T-cell (primary cell): ENCODE measurements around the gene MRPL3. TPM values are rescaled to one million over a fixed set of nuclear protein-coding genes. Genes with fewer than 3 reads are reported as not detected.
A peak's percentile ranks its signal among the peaks of the same experiment; 100 is the strongest.
"Not testable (repeated sequence)": the region's sequence is repeated elsewhere in the genome, so short reads cannot be mapped to it uniquely, and the experiment has no call there.

Source experiments
- ATAC-seq, 4 experiments: fragments of 200-7000 bp in 3 of 4; fragments of 150-1000 bp in 1 of 4; cut with Tn5 transposase; replicated peaks in 1 of 4; 1 replicate in 3 of 4; 2 replicates in 1 of 4; pipeline ENCODE4 v1.10.0; 2021; ENCODE audit warnings: moderate library complexity in 3 of 4, mild to moderate bottlenecking in 2 of 4, moderate number of reproducible peaks in 1 of 4
- CTCF ChIA-PET, 2 donors: fragments of 300-600 bp; sonication (Branson Sonifier 250); formaldehyde crosslinking; loops; one replicate each; lab custom pipeline; 2022; ENCODE audit warnings: antibody characterized with exemption in 2 of 2; lab: Charles Lee
- POLR2A ChIA-PET, 2 donors: fragments of 300-600 bp; sonication (Branson Sonifier 250); formaldehyde crosslinking; loops; one replicate each; lab custom pipeline; 2022; ENCODE audit warnings: antibody characterized with exemption in 2 of 2; lab: Charles Lee
- DNase-seq, 35 experiments: peaks; one replicate each; pipeline versions ENCODE4 v3.0.0 to v3.0.0-alpha.2; 2013 to 2023
- H3K27ac ChIP-seq: one replicate; pipeline ENCODE4 v1.5.1; 2013; ENCODE audit warnings: low read length
- H3K27me3 ChIP-seq, 2 experiments: replicated peaks in 1 of 2; 1 replicate in 1 of 2; 2 replicates in 1 of 2; pipeline versions ENCODE4 v1.6.1 to v1.7.0; 2013; ENCODE audit warnings: low read length in 1 of 2, mixed read lengths in 1 of 2; ENCODE audit not compliant: control insufficient read depth in 2 of 2, insufficient read depth in 2 of 2; ENCODE audit errors: extremely low read depth in 1 of 2
- H3K36me3 ChIP-seq, 2 donors: 1 replicate in 1 of 2; 2 replicates in 1 of 2; pipeline versions ENCODE4 v1.6.1 to v1.7.0; 2013; ENCODE audit warnings: low read length in 1 of 2; ENCODE audit not compliant: control insufficient read depth in 2 of 2, insufficient read depth in 1 of 2; ENCODE audit errors: extremely low read depth in 1 of 2
- H3K4me1 ChIP-seq, 2 experiments: 1 replicate in 1 of 2; 2 replicates in 1 of 2; pipeline versions ENCODE4 v1.6.1 to v1.7.0; 2013; ENCODE audit warnings: low read length in 2 of 2, mixed read lengths in 1 of 2; ENCODE audit not compliant: insufficient read depth in 2 of 2, control insufficient read depth in 1 of 2; ENCODE audit errors: extremely low read depth in 1 of 2
- H3K4me3 ChIP-seq, 2 donors: 1 replicate in 1 of 2; 2 replicates in 1 of 2; pipeline versions ENCODE4 v1.5.1 to v1.7.0; 2013; ENCODE audit warnings: mild to moderate bottlenecking in 2 of 2, low read length in 1 of 2, moderate library complexity in 1 of 2; ENCODE audit not compliant: control insufficient read depth in 1 of 2; ENCODE audit errors: extremely low read depth in 1 of 2
- H3K9me3 ChIP-seq: 2 replicates; pipeline ENCODE4 v1.7.0; 2013
- H3K27ac Mint-ChIP-seq, 2 donors: one replicate each; pipeline ENCODE4 v1.8.0; 2020 to 2021; ENCODE audit warnings: mild to moderate bottlenecking in 2 of 2, mixed read lengths in 2 of 2
- H3K27me3 Mint-ChIP-seq, 2 donors: one replicate each; pipeline ENCODE4 v1.8.0; 2021 to 2022; ENCODE audit warnings: mixed read lengths in 2 of 2
- H3K36me3 Mint-ChIP-seq: one replicate; pipeline ENCODE4 v1.8.0; 2021; ENCODE audit warnings: mixed read lengths
- H3K4me1 Mint-ChIP-seq, 3 donors: one replicate each; pipeline ENCODE4 v1.8.0; 2020 to 2022; ENCODE audit warnings: mixed read lengths in 3 of 3, mild to moderate bottlenecking in 1 of 3
- H3K4me3 Mint-ChIP-seq, 3 donors: one replicate each; pipeline ENCODE4 v1.8.0; 2020 to 2022; ENCODE audit warnings: mild to moderate bottlenecking in 3 of 3, mixed read lengths in 3 of 3, moderate library complexity in 3 of 3
- H3K9me3 Mint-ChIP-seq, 3 donors: one replicate each; pipeline ENCODE4 v1.8.0; 2020 to 2022; ENCODE audit warnings: mixed read lengths in 3 of 3
- WGBS: methylation state at CpG from one replicate; pipeline ENCODE4 v1.1.5; 2013; ENCODE audit warnings: missing lambda C conversion rate; ENCODE audit not compliant: insufficient coverage; 5-methylcytosine and 5-hydroxymethylcytosine counted together
- total RNA-seq, 35 experiments: library from RNA in 6 of 35; stranded (reverse) in 6 of 35; fragments of 120-200 nt in 1 of 35; gene quantifications; one replicate each; pipeline versions ENCODE4 v1.2.1 to v1.2.4 and lab custom pipeline; 2013 to 2026

MRPL3 gene
- total RNA-seq, 5 donors from 2014 or later (not counting 1 experiment from before 2014, with no cell fraction given) = 36.1 to 50.2 (median 42.0) TPM

DNA sequence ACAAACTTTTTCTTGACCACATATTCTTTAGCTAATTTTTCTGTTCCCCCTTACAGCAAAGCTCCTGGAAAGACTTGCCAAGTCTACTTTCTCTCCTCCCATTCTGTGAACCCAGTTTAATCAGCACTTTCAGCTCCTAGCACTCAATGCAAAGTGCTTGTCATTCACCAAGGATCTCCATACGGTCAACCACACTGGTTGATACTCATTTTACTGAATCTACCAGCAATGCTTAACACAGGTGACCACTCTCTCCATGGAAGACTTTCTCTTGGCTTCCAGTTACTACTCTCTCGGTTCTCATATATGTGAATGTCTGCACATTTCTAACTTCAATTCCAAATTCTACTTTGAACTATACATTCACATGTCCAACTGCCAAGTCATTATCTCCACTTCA lies 11.7 kb downstream of the MRPL3 start:
- Histone ChIP-seq H3K27me3 (no peaks in the 10 kb centered on the region), H3K4me3 (no peak overlapping the region), H3K36me3 (peaks cover 2 to 38% of the 10 kb centered on the region in 2 donors), H3K9me3 (no peaks in the 10 kb centered on the region), H3K27ac (no peak overlapping the region), H3K4me1 (peaks cover 0 to 2% of the 10 kb centered on the region in 2 experiments)
- no peak for ATAC-seq
- ChIA-PET CTCF (no interaction called here), POLR2A (no interaction called here)
- DNase-seq = no peak
- H3K27me3 Mint-ChIP-seq = no peaks in the 10 kb centered on the region
- 83% methylated on average over 2 of the region's 2 CpGs for WGBS
- no peak overlapping the region for H3K4me3 Mint-ChIP-seq
- no peak overlapping the region for H3K27ac Mint-ChIP-seq
- peaks cover 29% of the 10 kb centered on the region for H3K36me3 Mint-ChIP-seq
- no peaks in the 10 kb centered on the region for H3K9me3 Mint-ChIP-seq
- H3K4me1 Mint-ChIP-seq = peaks cover 22 to 26% (median 22%) of the 10 kb centered on the region in 3 donors

DNA sequence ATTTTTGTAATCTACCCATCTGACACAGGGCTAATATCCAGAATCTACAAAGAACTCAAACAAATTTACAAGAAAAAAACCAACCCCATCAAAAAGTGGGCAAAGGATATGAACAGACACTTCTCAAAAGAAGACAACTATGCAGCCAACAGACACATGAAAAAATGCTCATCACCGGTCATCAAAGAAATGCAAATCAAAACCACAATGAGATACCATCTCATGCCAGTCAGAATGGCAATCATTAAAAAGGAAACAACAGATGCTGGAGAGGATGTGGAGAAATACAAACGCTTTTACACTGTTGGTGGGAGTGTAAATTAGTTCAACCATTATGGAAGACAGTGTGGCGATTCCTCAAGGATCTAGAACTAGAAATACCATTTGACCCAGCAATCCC lies 16.2 kb downstream of the MRPL3 start:
- not testable (repeated sequence) for H3K27me3 Mint-ChIP-seq

DNA sequence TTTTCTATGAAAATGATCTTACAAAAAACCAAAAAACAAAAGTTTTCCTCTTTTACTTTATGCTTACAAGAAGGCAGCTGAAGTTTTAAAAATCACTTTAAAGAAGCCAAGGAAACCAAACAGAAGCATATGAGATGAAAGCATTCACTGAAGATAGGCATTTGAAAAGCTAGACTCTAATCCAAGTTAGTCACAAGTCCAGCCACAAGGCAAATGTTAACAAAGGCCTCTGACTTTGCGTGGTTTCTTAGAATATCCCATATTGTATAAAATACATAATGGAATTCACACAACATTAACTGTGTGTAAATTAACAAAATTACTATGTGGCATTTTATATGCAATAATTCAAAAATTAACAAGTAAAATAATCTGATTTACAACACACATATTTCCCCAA lies 17.7 kb downstream of the MRPL3 start:
- CTCF ChIA-PET = interaction anchor here in 1 of 2 donors (0.7 kb wide), 1 partner anchor 196 kb away, joined by 3 read pairs; no protein-coding TSS in a partner anchor
- WGBS = no CpG with 5 or more reads among the region's 1 CpG
- DNase-seq (no peak), ATAC-seq (no peak)
- Histone ChIP-seq H3K27me3 (no peaks in the 10 kb centered on the region), H3K27ac (no peak overlapping the region), H3K9me3 (no peaks in the 10 kb centered on the region), H3K4me3 (no peak overlapping the region), H3K36me3 (peaks cover 0 to 20% of the 10 kb centered on the region in 2 donors), H3K4me1 (no peaks in the 10 kb centered on the region)
- Mint-ChIP-seq H3K9me3 (no peaks in the 10 kb centered on the region), H3K36me3 (peaks cover 42% of the 10 kb centered on the region), H3K27me3 (no peaks in the 10 kb centered on the region), H3K4me3 (no peak overlapping the region), H3K4me1 (peaks cover 21 to 31% (median 26%) of the 10 kb centered on the region in 3 donors), H3K27ac (peak overlapping the region in 1 of 2 donors; percentile 34)
- POLR2A ChIA-PET = no interaction called here

More for the DNA sequence above, 16.2 kb downstream of the MRPL3 start:
- Mint-ChIP-seq H3K4me1 (peaks cover 21 to 31% (median 26%) of the 10 kb centered on the region in 3 donors), H3K27ac (peak overlapping the region in 1 of 2 donors; percentile 36), H3K36me3 (peaks cover 37% of the 10 kb centered on the region)
- H3K27ac ChIP-seq, H3K4me1 ChIP-seq, ATAC-seq, H3K4me3 Mint-ChIP-seq, H3K9me3 ChIP-seq, CTCF ChIA-PET, H3K4me3 ChIP-seq, H3K27me3 ChIP-seq, H3K9me3 Mint-ChIP-seq, POLR2A ChIA-PET: not testable (repeated sequence)
- peak in 1 of 35 experiments; percentile 2 for DNase-seq
- no CpG with 5 or more reads among the region's 3 CpGs for WGBS
- peaks cover 0 to 19% of the 10 kb centered on the region in 2 donors for H3K36me3 ChIP-seq

DNA sequence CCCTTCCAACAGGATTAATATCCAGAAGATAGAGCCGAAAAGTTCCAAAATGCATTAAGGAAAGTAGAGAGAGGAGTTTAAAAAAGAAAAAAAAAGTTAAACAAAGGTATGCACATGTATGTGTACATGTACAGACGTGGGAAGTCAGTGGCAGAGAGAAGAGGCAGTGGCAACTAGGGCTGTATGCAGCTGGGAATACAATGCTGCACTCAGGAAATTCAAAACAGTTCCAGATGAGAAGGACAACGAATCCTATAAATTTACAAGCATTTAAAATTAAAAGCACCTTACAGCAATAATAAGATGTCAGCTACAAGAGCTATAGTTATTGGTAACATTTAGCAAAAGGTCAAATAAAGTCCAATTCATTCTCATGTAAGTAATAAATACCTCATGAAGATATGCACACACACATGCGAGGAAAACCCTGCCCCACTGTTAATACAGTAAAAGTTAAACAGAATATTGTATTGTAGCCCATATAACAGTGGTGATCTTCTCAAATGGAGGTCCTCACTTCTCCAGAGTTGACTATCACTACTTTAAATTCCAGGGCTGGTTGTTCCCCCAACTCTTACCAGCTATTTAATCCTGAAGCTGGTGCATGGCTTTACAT lies 18.2 kb downstream of the MRPL3 start:
- Mint-ChIP-seq H3K9me3 (no peaks in the 10 kb centered on the region), H3K36me3 (peaks cover 45% of the 10 kb centered on the region), H3K4me3 (no peak overlapping the region), H3K27me3 (no peaks in the 10 kb centered on the region), H3K4me1 (peaks cover 21 to 33% (median 26%) of the 10 kb centered on the region in 3 donors), H3K27ac (no peak overlapping the region)
- no peak overlapping the region for H3K4me3 ChIP-seq
- no peaks in the 10 kb centered on the region for H3K27me3 ChIP-seq
- ATAC-seq (no peak), DNase-seq (no peak)
- H3K4me1 ChIP-seq = no peaks in the 10 kb centered on the region
- CTCF ChIA-PET = no interaction called here
- H3K9me3 ChIP-seq = no peaks in the 10 kb centered on the region
- 100% methylated on average over 1 of the region's 4 CpGs for WGBS
- H3K27ac ChIP-seq = no peak overlapping the region
- POLR2A ChIA-PET = no interaction called here
- H3K36me3 ChIP-seq = peaks cover 0 to 22% of the 10 kb centered on the region in 2 donors

DNA sequence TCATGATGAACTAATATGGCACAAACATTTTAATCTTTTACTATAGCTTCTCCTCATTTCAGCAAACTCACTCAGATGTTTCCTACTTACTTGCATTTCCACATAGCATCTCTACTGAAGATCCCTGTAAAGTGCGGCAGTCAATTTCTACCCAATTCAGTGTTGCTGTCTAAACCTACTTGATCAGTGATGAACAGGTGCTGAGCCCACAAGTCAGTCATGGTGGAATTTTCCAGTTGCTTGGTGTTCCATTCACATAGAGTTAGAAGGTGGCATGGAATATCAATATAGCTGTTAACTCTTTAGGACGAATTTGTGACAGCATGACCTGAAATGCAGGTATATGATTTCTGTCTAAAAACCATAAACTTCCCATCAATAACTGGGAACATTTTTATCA lies 22.7 kb downstream of the MRPL3 start:
- H3K4me1 Mint-ChIP-seq = peaks cover 30 to 35% (median 33%) of the 10 kb centered on the region in 3 donors
- ChIA-PET CTCF (interaction anchor here (0.8 to 1.0 kb wide), 2 partner anchors 9 to 37 kb away, joined by 3 read pairs; no protein-coding TSS in a partner anchor), POLR2A (interaction anchor here in 1 of 2 donors (0.6 kb wide), 1 partner anchor 14 kb away, joined by 3 read pairs; no protein-coding TSS in a partner anchor)
- H3K9me3 Mint-ChIP-seq = no peaks in the 10 kb centered on the region
- H3K27me3 Mint-ChIP-seq = no peaks in the 10 kb centered on the region
- no peak overlapping the region for H3K4me3 Mint-ChIP-seq
- H3K4me3 ChIP-seq = no peak overlapping the region
- no peaks in the 10 kb centered on the region for H3K9me3 ChIP-seq
- no peaks in the 10 kb centered on the region for H3K27me3 ChIP-seq
- H3K27ac Mint-ChIP-seq = no peak overlapping the region
- peaks cover 0 to 14% of the 10 kb centered on the region in 2 donors for H3K36me3 ChIP-seq
- no peaks in the 10 kb centered on the region for H3K4me1 ChIP-seq
- peaks cover 40% of the 10 kb centered on the region for H3K36me3 Mint-ChIP-seq
- WGBS = 86% methylated on average over 1 of the region's 2 CpGs
- no peak for ATAC-seq
- no peak for DNase-seq
- H3K27ac ChIP-seq = no peak overlapping the region

DNA sequence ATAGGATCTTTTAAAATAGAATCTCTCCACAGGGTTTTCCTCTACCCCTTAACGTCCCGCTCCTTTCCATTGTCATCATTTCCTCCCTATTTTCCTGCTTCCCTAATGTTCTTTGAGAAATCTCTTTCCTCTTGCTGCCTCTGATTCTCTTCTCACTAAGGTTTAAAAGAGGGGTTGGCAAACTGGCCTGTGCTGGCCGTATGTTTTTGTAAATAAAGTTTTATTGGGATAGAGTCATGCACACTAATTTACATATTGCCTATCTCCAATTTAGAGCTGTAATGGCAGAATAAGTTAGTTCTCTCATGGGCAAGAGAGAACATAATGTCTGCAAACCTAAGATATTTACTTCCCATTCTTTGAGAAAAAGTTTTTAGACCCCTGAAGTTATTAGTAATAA lies 25.0 kb downstream of the MRPL3 start:
- CTCF ChIA-PET = no interaction called here

More for the DNA sequence above, 25.0 kb downstream of the MRPL3 start:
- Histone ChIP-seq H3K27me3 (no peaks in the 10 kb centered on the region), H3K36me3 (peaks cover 0 to 11% of the 10 kb centered on the region in 2 donors), H3K4me3 (no peak overlapping the region), H3K9me3 (no peaks in the 10 kb centered on the region), H3K27ac (no peak overlapping the region), H3K4me1 (no peaks in the 10 kb centered on the region)
- no peaks in the 10 kb centered on the region for H3K27me3 Mint-ChIP-seq
- H3K27ac Mint-ChIP-seq = no peak overlapping the region
- H3K4me3 Mint-ChIP-seq = no peak overlapping the region
- peaks cover 39% of the 10 kb centered on the region for H3K36me3 Mint-ChIP-seq
- POLR2A ChIA-PET = no interaction called here
- ATAC-seq = no peak
- no peak for DNase-seq
- no CpG with 5 or more reads among the region's 3 CpGs for WGBS
- H3K4me1 Mint-ChIP-seq = peaks cover 39 to 47% (median 43%) of the 10 kb centered on the region in 3 donors
- H3K9me3 Mint-ChIP-seq = no peaks in the 10 kb centered on the region
